Activated CD4-positive, alpha-beta memory T cell treated with anti-CD3 and anti-CD28 coated beads, Interleukin-2, amount 10 ng/mL, durations not matched to agents 7 days and 5 days (primary cell): ENCODE results near the gene DAO. TPM values are rescaled to one million over a fixed set of nuclear protein-coding genes. Genes with fewer than 3 reads are reported as not detected.
A peak's percentile ranks its signal among the peaks of the same experiment; 100 is the strongest.
"Not testable (repeated sequence)": the region's sequence is repeated elsewhere in the genome, so short reads cannot be mapped to it uniquely, and the experiment has no call there.

ENCODE experiments used
- CTCF ChIA-PET: fragments of 350-600 bp; sonication (Branson Sonifier 250); formaldehyde crosslinking; loops from one replicate; lab custom pipeline; 2021; ENCODE audit warnings: antibody characterized with exemption, inconsistent platforms; lab: Charles Lee
- POLR2A ChIA-PET: fragments of 350-600 bp; sonication (Branson Sonifier 250); formaldehyde crosslinking; loops from one replicate; lab custom pipeline; 2021; ENCODE audit warnings: antibody characterized with exemption; lab: Charles Lee
- DNase-seq: peaks from one replicate; pipeline ENCODE4 v3.0.0-alpha.2; 2020
- H3K27ac Mint-ChIP-seq: one replicate; pipeline ENCODE4 v1.8.0; 2021; ENCODE audit warnings: mild to moderate bottlenecking, mixed read lengths
- H3K27me3 Mint-ChIP-seq: one replicate; pipeline ENCODE4 v1.8.0; 2021; ENCODE audit warnings: mixed read lengths
- H3K36me3 Mint-ChIP-seq: one replicate; pipeline ENCODE4 v1.8.0; 2021; ENCODE audit warnings: low read depth, mixed read lengths
- H3K4me1 Mint-ChIP-seq: one replicate; pipeline ENCODE4 v1.8.0; 2021; ENCODE audit warnings: mixed read lengths
- H3K4me3 Mint-ChIP-seq: one replicate; pipeline ENCODE4 v1.8.0; 2021; ENCODE audit warnings: mild to moderate bottlenecking, mixed read lengths
- H3K9me3 Mint-ChIP-seq: one replicate; pipeline ENCODE4 v1.8.0; 2021; ENCODE audit warnings: mixed read lengths
- total RNA-seq, 2 experiments: library from RNA; stranded (reverse); gene quantifications; one replicate each; pipeline ENCODE4 v1.2.3, GENCODE V29; 2021

The DAO gene
- total RNA-seq, 2 experiments from 2014 or later, result not detected

- no peak for DNase-seq
- Mint-ChIP-seq H3K27ac (no peak overlapping the region), H3K4me1 (peaks cover 46% of the 10 kb centered on the region), H3K27me3 (no peaks in the 10 kb centered on the region), H3K4me3 (no peak overlapping the region), H3K9me3 (no peaks in the 10 kb centered on the region), H3K36me3 (peaks cover 50% of the 10 kb centered on the region)
- ChIA-PET CTCF (no interaction called here), POLR2A (interaction anchor here (0.7 to 0.9 kb wide), 2 partner anchors 15 to 34 kb away, joined by 3 read pairs; no protein-coding TSS in a partner anchor)
These were observed 27.1 kb upstream of the DAO start for GRCh38 chr12:108852674-108853309.

GRCh38 chr12:108853426-108853825 lies 26.5 kb upstream of the DAO start:
- Mint-ChIP-seq H3K27me3 (no peaks in the 10 kb centered on the region), H3K36me3 (peaks cover 46% of the 10 kb centered on the region), H3K27ac (peak overlapping the region; percentile 26), H3K4me3 (no peak overlapping the region), H3K4me1 (peaks cover 50% of the 10 kb centered on the region), H3K9me3 (no peaks in the 10 kb centered on the region)
- no peak for DNase-seq
- POLR2A ChIA-PET, result no interaction called here
- CTCF ChIA-PET, result interaction anchor here (0.7 kb wide), 1 partner anchor 1755 kb away, joined by 5 read pairs; no protein-coding TSS in a partner anchor

DNA sequence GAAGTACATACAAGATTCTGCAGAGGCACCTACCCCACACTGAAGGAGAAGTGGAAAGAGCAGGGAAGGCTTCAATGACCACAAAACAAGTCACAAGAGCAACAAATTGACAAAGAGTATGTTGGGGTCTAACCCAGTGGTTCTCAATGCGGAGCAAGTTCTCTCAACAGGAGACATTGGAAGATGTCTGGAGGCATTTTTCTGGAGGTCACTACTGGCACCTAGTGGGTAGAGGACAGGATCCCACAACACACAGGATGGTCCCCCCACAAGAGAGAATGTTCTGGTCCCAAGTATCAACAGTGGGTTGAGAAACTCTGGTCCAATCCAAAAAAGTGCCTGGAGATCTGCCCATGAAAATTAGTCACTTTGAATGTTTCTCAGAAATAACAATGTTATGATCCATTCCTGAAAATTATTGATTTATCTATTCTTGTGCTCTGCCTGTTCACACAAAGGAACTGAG lies 25.9 kb upstream of the DAO start:
- POLR2A ChIA-PET, result no interaction called here
- CTCF ChIA-PET, result interaction anchor here (0.7 kb wide), 1 partner anchor 1755 kb away, joined by 5 read pairs; no protein-coding TSS in a partner anchor
- Mint-ChIP-seq H3K36me3 (peaks cover 44% of the 10 kb centered on the region), H3K27me3 (no peaks in the 10 kb centered on the region), H3K4me1 (peaks cover 56% of the 10 kb centered on the region), H3K4me3 (peak overlapping the region; percentile 35), H3K27ac (peak overlapping the region; percentile 61), H3K9me3 (no peaks in the 10 kb centered on the region)
- no peak for DNase-seq

GRCh38 chr12:108854451-108855283 lies 25.2 kb upstream of the DAO start:
- Mint-ChIP-seq H3K9me3 (no peaks in the 10 kb centered on the region), H3K4me1 (peaks cover 60% of the 10 kb centered on the region), H3K36me3 (peaks cover 44% of the 10 kb centered on the region), H3K27ac (peak overlapping the region; percentile 61), H3K4me3 (peak overlapping the region; percentile 93), H3K27me3 (peaks cover 2% of the 10 kb centered on the region)
- no peak for DNase-seq
- CTCF ChIA-PET, result no interaction called here
- POLR2A ChIA-PET, result no interaction called here

DNA sequence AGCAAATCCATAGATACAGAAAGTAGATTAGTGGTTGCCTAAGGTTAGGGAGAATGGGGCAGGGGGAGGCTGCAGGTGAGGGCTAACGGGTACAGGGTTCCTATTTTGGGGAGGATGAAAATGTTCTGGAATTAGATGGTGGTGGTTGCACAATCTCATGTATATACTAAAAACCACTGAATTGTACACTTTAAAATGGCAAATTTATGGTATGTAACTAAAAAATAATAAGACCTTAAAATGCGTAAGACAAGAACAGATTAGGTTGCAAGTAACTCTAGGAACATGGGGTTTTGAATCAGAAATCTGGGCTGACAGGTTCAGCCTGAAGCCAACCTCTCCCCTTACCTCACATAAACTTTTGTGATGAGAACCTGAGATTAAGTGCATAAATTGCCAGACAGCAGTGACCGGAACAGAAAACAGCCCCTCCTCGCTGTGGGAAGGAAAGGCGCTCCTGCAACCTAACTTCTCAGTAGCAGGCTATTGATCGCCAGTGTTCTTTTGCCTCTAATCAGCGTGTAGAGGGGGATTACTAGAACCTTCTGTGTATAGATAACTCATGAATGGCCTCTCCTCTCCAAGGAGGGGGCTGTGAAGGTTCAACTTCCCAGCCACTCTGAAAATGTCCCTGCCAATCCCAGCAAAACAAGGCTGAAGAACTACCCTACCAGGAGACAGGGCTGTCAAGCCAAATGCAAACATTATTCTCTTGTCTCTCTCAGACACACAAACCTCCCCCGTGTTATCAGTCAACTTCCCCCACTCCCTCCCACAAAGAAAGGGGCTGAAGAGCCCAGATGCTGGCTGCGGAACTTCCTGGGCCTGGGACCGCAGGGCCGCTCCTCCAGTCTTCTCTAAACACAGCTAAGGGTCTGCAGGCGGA lies 24.4 kb upstream of the DAO start:
- peak overlapping the region; percentile 93 for H3K4me3 Mint-ChIP-seq
- peak overlapping the region; percentile 96 for H3K27ac Mint-ChIP-seq
- H3K27me3 Mint-ChIP-seq, result peaks cover 2% of the 10 kb centered on the region
- peaks cover 66% of the 10 kb centered on the region for H3K4me1 Mint-ChIP-seq
- no peak for DNase-seq
- POLR2A ChIA-PET, result interaction anchor here (3.3 to 4.4 kb wide), 2 partner anchors 16 to 294 kb away, joined by 28 to 62 read pairs; partner anchors contain the start of genes ISCU and SART3
- CTCF ChIA-PET, result no interaction called here
- H3K36me3 Mint-ChIP-seq, result peaks cover 44% of the 10 kb centered on the region
- no peaks in the 10 kb centered on the region for H3K9me3 Mint-ChIP-seq

- peaks cover 41% of the 10 kb centered on the region for H3K36me3 Mint-ChIP-seq
- H3K27ac Mint-ChIP-seq, result peak overlapping the region; percentile 96
- peaks cover 70% of the 10 kb centered on the region for H3K4me1 Mint-ChIP-seq
- ChIA-PET CTCF (no interaction called here), POLR2A (interaction anchor here (3.3 to 4.4 kb wide), 2 partner anchors 16 to 295 kb away, joined by 28 to 62 read pairs; partner anchors contain the start of genes ISCU and SART3)
- no peaks in the 10 kb centered on the region for H3K9me3 Mint-ChIP-seq
- DNase-seq, result no peak
- peak overlapping the region; percentile 93 for H3K4me3 Mint-ChIP-seq
- H3K27me3 Mint-ChIP-seq, result peaks cover 2% of the 10 kb centered on the region
These were observed 23.8 kb upstream of the DAO start for GRCh38 chr12:108856170-108856427.

DNA sequence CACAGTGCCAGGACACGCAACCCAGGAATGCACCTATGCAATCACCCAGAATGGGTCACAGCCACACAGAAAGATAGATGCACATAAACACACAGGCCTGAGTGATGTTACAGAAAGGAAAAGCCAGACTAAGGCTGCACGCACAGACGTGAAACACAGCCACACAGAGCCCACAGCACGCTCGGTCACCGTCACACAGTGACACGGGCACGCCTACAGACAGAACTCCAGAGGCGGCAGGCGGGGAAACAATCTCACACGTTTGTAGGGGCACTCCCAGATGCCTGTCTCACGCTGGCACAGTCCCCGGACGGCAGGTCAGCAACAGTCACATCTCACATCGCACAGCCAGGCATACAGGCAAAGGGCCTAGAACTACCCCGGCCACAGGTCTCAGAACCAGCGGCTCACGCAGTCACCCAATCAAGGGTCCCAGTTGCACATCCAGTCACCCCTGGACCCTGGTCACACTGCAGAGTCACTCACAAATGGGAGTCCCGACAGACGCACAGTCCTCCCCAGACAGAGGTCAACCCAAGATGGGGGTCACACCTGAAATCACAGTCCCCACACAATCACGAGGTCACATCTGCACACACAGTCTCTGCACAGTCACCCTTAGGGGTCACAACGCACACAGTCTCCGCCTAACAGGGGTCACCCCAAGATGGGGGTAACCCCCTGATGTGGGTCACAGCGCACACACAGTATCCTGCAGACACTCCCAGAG lies 23.3 kb upstream of the DAO start:
- Mint-ChIP-seq H3K9me3 (no peaks in the 10 kb centered on the region), H3K4me3 (peak overlapping the region; percentile 93), H3K36me3 (peaks cover 36% of the 10 kb centered on the region), H3K27ac (peak overlapping the region; percentile 96), H3K4me1 (peaks cover 70% of the 10 kb centered on the region), H3K27me3 (peaks cover 2% of the 10 kb centered on the region)
- ChIA-PET CTCF (interaction anchor here (0.5 to 2.8 kb wide), 6 partner anchors 18 to 291 kb away, joined by 3 to 12 read pairs (median 4); no protein-coding TSS in a partner anchor), POLR2A (interaction anchor here (0.9 to 4.4 kb wide), 18 partner anchors 8 to 344 kb away, joined by 3 to 62 read pairs (median 4); partner anchors contain the start of genes ALKBH2, ISCU, SART3 and USP30)
- DNase-seq, result peak; percentile 67

GRCh38 chr12:108857158-108857407 lies 22.8 kb upstream of the DAO start:
- Mint-ChIP-seq H3K9me3 (no peaks in the 10 kb centered on the region), H3K4me3 (peak overlapping the region; percentile 93), H3K27me3 (peaks cover 2% of the 10 kb centered on the region), H3K36me3 (peaks cover 33% of the 10 kb centered on the region), H3K4me1 (peaks cover 73% of the 10 kb centered on the region), H3K27ac (peak overlapping the region; percentile 96)
- ChIA-PET CTCF (interaction anchor here (0.5 to 2.8 kb wide), 10 partner anchors 18 to 297 kb away, joined by 3 to 12 read pairs (median 3); no protein-coding TSS in a partner anchor), POLR2A (interaction anchor here (0.6 to 4.4 kb wide), 27 partner anchors 8 to 345 kb away, joined by 3 to 62 read pairs (median 4); partner anchors contain the start of genes ALKBH2, ISCU, SART3 and USP30)
- no peak for DNase-seq

DNA sequence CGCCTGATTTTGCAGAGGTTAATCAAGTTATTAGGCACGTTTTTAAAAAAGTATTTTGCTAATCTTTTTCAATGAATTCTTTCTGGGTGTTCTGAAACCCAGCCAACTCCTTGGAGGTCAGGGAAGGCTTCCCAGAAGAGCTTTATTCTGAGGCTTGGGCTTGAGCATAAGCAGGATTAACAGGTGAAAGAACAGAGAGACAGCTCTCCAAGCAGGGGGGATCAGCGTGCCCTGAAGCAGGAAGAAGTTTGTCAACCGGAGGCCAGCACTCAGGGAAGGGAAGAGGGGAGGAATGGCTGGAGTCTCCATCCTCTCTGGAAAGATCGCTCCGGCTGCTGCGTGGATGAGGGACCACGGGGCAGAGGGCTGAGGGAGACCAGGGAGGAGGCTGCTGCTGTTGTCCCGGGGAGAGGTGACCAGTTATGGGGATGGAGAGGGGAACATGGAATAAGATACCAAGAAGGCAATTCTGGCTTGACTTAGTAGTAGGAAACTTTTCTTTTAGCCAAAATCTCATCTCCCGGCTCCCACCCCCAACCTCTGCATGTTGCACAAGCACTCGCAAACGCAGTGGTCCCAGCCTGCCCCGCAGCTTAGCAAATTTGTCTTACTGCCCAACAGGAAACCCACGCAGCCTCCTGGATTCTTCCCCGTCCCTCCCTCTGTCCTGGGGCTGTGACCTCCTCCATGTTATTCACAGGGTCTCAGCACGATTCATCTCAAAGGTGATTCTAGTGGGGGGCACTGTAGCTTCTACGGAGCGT lies 21.4 kb upstream of the DAO start:
- ChIA-PET POLR2A (interaction anchor here (0.6 to 4.4 kb wide), 17 partner anchors 10 to 346 kb away, joined by 3 to 62 read pairs (median 5); partner anchors contain the start of genes ISCU, SART3 and USP30), CTCF (interaction anchor here (1.2 to 2.8 kb wide), 4 partner anchors 20 to 298 kb away, joined by 3 to 12 read pairs (median 7); no protein-coding TSS in a partner anchor)
- Mint-ChIP-seq H3K4me1 (peaks cover 69% of the 10 kb centered on the region), H3K27me3 (peaks cover 2% of the 10 kb centered on the region), H3K27ac (peak overlapping the region; percentile 80), H3K4me3 (peak overlapping the region; percentile 82), H3K9me3 (no peaks in the 10 kb centered on the region), H3K36me3 (peaks cover 25% of the 10 kb centered on the region)
- DNase-seq, result no peak

- Mint-ChIP-seq H3K4me3 (peak overlapping the region; percentile 82), H3K36me3 (peaks cover 20% of the 10 kb centered on the region), H3K27ac (peak overlapping the region; percentile 80), H3K4me1 (peaks cover 62% of the 10 kb centered on the region)
- DNase-seq, H3K27me3 Mint-ChIP-seq, H3K9me3 Mint-ChIP-seq: not testable (repeated sequence)
- ChIA-PET CTCF (interaction anchor here (2.8 kb wide), 2 partner anchors 21 to 24 kb away, joined by 10 to 12 read pairs; no protein-coding TSS in a partner anchor), POLR2A (interaction anchor here (1.3 to 4.4 kb wide), 5 partner anchors 19 to 228 kb away, joined by 4 to 62 read pairs (median 19); partner anchors contain the start of gene USP30)
These were observed 20.6 kb upstream of the DAO start for GRCh38 chr12:108859141-108859922.
